ENCODE results near the gene VAV1.

GRCh38 chr19:6743714-6744380 is 28.7 kb upstream of the VAV1 start:
- no peak for TF ChIP-seq POLR2A (IDR thresholded peaks at IDR 0.05; ENCODE audit: low read depth, low read length)
- no peak for TF ChIP-seq SPI1 (IDR thresholded peaks at IDR 0.05; ENCODE audit: low read depth, low read length)

All from GM12891 (cell line).